ENCODE results near the gene DENND2A.

GRCh38 chr7:140655511-140656408 lies 15.1 kb upstream of the DENND2A start:
- TF ChIP-seq CTCF (IDR thresholded peaks at IDR 0.05) (no peak), POLR2A (IDR thresholded peaks at IDR 0.05) (no peak)
